Measurements from ENCODE around the gene PARD3. TPM values are rescaled to one million over a fixed set of nuclear protein-coding genes. Genes with fewer than 3 reads are reported as not detected.

The PARD3 gene
- total RNA-seq, 1 donor from 2014 or later = 22.9 TPM

- Mint-ChIP-seq H3K27ac (ENCODE audit: unreplicated experiment) (no peak overlapping the region), H3K36me3 (ENCODE audit: unreplicated experiment) (no peaks in the 10 kb centered on the region), H3K4me1 (ENCODE audit: low read depth, unreplicated experiment) (peaks cover 33% of the 10 kb centered on the region), H3K9me3 (ENCODE audit: unreplicated experiment) (peaks cover 2% of the 10 kb centered on the region), H3K27me3 (ENCODE audit: unreplicated experiment) (peaks cover 5% of the 10 kb centered on the region), H3K4me3 (ENCODE audit: unreplicated experiment) (no peak overlapping the region)
- TF ChIP-seq CTCF (IDR thresholded peaks at IDR 0.05; ENCODE audit: partially characterized antibody, unreplicated experiment) = no peak
- no peak for DNase-seq
Observed at GRCh38 chr10:34219753-34220548, 595.1 kb downstream of the PARD3 start.

GRCh38 chr10:34217524-34217923, 597.6 kb downstream of the PARD3 start:
- no peaks in the 10 kb centered on the region for H3K9me3 Mint-ChIP-seq (ENCODE audit: unreplicated experiment)
- H3K4me1 Mint-ChIP-seq (ENCODE audit: low read depth, unreplicated experiment) = peaks cover 16% of the 10 kb centered on the region
- H3K27ac Mint-ChIP-seq (ENCODE audit: unreplicated experiment) = peak overlapping the region; percentile 67
- H3K27me3 Mint-ChIP-seq (ENCODE audit: unreplicated experiment) = peaks cover 5% of the 10 kb centered on the region
- H3K4me3 Mint-ChIP-seq (ENCODE audit: unreplicated experiment) = no peak overlapping the region
- no peak for TF ChIP-seq CTCF (IDR thresholded peaks at IDR 0.05; ENCODE audit: partially characterized antibody, unreplicated experiment)
- no peak for DNase-seq
- H3K36me3 Mint-ChIP-seq (ENCODE audit: unreplicated experiment) = no peaks in the 10 kb centered on the region

- no peak for DNase-seq
- H3K27me3 Mint-ChIP-seq (ENCODE audit: unreplicated experiment) = peaks cover 5% of the 10 kb centered on the region
- H3K4me3 Mint-ChIP-seq (ENCODE audit: unreplicated experiment) = no peak overlapping the region
- no peaks in the 10 kb centered on the region for H3K9me3 Mint-ChIP-seq (ENCODE audit: unreplicated experiment)
- no peak overlapping the region for H3K27ac Mint-ChIP-seq (ENCODE audit: unreplicated experiment)
- H3K4me1 Mint-ChIP-seq (ENCODE audit: low read depth, unreplicated experiment) = peaks cover 11% of the 10 kb centered on the region
- H3K36me3 Mint-ChIP-seq (ENCODE audit: unreplicated experiment) = no peaks in the 10 kb centered on the region
- no peak for TF ChIP-seq CTCF (IDR thresholded peaks at IDR 0.05; ENCODE audit: partially characterized antibody, unreplicated experiment)
Observed at GRCh38 chr10:34216348-34216945, 598.6 kb downstream of the PARD3 start.

- Mint-ChIP-seq H3K36me3 (ENCODE audit: unreplicated experiment) (no peaks in the 10 kb centered on the region), H3K27ac (ENCODE audit: unreplicated experiment) (no peak overlapping the region), H3K9me3 (ENCODE audit: unreplicated experiment) (no peaks in the 10 kb centered on the region), H3K4me1 (ENCODE audit: low read depth, unreplicated experiment) (peaks cover 11% of the 10 kb centered on the region), H3K27me3 (ENCODE audit: unreplicated experiment) (peaks cover 5% of the 10 kb centered on the region), H3K4me3 (ENCODE audit: unreplicated experiment) (no peak overlapping the region)
- TF ChIP-seq CTCF (IDR thresholded peaks at IDR 0.05; ENCODE audit: partially characterized antibody, unreplicated experiment) = no peak
- no peak for DNase-seq
Observed at GRCh38 chr10:34213805-34214197, 601.3 kb downstream of the PARD3 start.

GRCh38 chr10:34213193-34213804, 601.8 kb downstream of the PARD3 start:
- TF ChIP-seq CTCF (IDR thresholded peaks at IDR 0.05; ENCODE audit: partially characterized antibody, unreplicated experiment) = no peak
- no peak overlapping the region for H3K27ac Mint-ChIP-seq (ENCODE audit: unreplicated experiment)

More at GRCh38 chr10:34213193-34213804, 601.8 kb downstream of the PARD3 start:
- Mint-ChIP-seq H3K9me3 (ENCODE audit: unreplicated experiment) (no peaks in the 10 kb centered on the region), H3K4me3 (ENCODE audit: unreplicated experiment) (no peak overlapping the region), H3K27me3 (ENCODE audit: unreplicated experiment) (peaks cover 3% of the 10 kb centered on the region), H3K36me3 (ENCODE audit: unreplicated experiment) (no peaks in the 10 kb centered on the region), H3K4me1 (ENCODE audit: low read depth, unreplicated experiment) (peaks cover 11% of the 10 kb centered on the region)
- no peak for DNase-seq
